Stimulated activated CD4-positive, alpha-beta T cell treated with anti-CD3 and anti-CD28 coated beads, TNF-alpha, amount 100 ng/mL, for 48 hours (primary cell): Measurements from ENCODE around the gene SLIT3.

ENCODE experiments used
- DNase-seq, 3 donors: peaks; one replicate each; pipeline ENCODE4 v3.0.0-alpha.2; 2020; ENCODE audit warnings: low read depth in 3 of 3

SLIT3 gene

GRCh38 chr5:168890816-168891812 lies 409.8 kb downstream of the SLIT3 start:
- no peak for DNase-seq

- no peak for DNase-seq
Observed at GRCh38 chr5:168889039-168889438, 411.9 kb downstream of the SLIT3 start.

DNA sequence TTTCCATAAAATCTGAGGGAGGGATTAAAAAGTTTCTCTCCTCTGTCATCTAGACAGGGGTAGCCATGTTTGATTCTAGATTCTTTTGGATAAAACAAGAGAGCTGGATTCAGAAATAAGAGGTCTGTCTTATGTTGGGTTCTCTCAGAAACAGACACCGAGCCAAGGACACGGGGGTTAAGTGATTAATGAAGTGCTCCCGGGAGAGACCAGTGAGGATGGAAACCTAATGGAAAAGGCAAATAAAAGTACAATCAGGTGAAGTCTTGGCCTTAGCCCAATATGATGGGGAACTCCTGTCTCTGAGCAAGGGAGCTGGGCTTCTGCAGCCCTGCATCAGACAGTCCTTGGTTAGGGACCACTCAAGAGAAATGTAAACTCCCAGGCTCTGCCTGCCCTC lies 413.0 kb downstream of the SLIT3 start:
- no peak for DNase-seq

- DNase-seq, result no peak
Observed at GRCh38 chr5:168886157-168886556, 414.8 kb downstream of the SLIT3 start.

GRCh38 chr5:168885324-168886120 lies 415.4 kb downstream of the SLIT3 start:
- no peak for DNase-seq

GRCh38 chr5:168883991-168884390 lies 416.9 kb downstream of the SLIT3 start:
- DNase-seq, result no peak

DNA sequence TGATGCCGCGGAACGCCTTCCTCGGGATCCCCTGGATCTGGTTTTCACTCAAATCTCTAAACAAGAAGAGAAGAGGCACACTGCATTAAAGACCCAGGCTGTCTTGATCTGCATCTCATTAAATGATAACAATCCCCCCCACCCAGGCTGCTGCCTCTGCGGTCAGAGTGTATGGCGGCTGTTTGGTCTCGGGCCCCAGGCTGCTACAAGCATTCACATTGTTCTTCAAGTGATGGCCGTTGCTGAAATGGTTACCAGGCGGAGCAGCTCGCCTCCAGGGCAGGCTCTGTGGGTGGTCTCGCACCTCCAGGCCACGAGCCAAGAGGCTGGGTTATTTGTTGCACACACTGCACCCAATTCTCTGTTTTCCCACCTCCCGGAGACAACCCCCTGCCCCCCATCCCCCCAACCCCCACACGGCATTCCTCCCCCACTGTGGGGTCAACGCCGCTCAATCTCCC lies 417.6 kb downstream of the SLIT3 start:
- DNase-seq, result no peak

DNA sequence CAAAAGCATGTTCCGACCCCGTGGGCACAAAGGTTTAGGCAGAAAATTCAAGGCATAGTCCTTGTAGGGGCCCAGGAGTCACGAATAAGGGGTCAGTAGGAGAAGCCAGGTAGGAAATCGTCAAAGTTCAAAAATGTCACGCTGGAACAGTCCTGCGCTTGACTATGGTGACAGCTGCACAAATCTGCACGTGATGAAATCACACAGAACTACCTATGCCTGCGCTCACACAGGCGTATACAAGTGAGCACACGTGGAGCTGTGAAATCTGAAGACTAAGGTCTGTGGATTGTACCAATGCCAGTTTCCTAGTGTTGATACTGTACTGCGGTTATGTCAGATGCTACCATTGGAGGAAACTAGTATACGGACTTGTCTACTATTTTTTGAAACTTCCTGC lies 418.7 kb downstream of the SLIT3 start:
- no peak for DNase-seq

DNA sequence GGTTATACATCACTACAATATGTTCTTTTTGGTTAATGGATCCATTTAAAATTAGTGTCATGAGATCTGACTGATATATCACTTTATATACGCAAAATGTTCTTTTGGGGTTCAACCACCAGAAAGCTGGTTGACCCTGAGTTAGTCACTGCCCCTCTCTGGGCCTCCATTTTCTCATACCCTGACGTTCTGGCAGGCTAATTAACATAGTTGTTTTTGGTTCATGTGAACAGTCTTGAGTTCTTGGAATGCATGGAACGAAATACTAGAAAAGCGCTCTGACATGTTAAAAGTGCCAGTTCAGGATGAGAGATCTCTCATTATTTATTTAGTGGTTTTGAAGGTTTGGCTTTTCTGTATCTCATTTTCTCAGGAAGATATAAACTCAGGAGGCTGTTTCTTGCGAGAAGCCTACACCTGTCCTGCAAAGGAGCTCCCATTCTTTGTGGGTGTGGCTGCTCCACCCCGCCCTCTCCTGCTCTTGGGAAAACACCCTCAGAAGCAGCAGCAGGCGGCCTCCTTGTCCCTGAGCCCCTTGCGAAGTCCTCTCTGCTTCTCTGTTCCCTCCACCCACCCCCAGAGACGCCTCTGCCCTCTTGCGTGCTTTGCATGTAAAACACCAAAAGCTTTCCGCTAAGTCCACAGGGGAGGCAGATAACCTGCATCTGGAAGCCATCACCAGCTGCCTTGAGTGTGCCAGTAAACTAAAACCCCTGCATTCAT lies 419.4 kb downstream of the SLIT3 start:
- no peak for DNase-seq

DNA sequence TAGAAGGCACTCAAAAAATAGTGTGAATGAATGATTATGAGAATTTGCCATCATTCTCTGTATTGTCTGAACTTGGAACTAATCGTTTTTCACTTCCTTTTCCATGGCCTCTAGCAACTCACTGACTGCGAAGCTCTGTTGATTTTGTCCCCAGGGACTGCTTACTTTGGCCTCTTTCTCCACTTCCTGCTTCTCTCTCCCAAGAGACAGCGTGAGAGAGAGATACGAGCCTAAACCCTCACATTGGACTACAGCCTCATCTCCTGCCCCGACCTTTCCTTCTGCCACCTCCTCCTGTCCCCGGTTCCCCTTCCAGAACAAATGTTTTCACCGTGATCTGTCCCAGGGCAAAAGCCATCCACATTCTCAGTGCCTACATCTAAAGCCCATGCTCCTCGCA lies 421.0 kb downstream of the SLIT3 start:
- DNase-seq, result no peak

DNA sequence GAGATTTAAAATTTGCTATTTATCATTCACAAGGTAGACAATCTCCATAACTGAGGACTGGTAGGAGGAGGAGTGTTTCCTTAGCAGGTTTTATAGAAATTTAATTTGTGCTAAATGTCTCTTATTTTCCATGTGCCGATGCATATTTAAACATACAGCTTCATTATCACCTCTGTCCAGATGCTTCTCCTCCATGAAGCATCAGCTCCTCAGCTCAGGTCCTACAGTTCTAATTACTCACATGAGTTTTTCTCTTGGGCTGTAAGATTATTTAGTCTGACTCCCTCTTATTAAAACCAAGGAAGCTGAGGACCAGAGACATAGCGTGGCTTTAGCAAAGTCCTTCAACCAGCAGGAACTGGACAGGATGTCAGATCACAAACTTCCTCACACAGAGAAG lies 421.6 kb downstream of the SLIT3 start:
- no peak for DNase-seq

DNA sequence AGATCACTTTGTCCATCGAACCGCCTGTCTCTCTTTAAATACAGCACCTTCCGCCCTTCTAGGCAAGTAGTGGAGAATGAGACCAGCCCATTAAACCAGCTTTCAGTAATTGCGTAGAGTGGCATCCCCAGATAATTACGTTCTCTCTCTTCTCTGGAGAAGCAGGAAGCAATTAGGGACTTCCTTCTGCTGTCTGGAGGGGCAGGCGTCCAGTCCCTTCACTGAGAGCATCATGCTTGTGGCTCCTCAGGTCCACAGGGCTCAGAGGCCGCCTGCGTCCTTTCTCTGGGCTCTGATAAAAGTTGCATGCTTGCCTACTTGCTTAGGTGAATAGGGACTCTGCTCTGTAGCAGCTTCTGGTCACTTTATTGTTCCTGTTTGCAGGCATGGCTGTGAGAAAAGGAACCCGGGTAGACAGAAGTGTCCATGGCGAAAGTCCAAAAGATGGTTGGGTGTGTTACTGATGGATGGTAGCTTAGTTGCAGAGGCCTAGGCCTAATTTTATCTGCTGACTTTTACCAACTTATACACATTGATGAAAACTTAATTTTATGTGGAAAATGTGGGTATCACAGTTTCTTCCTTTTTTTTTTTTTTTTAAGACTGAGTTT lies 422.7 kb downstream of the SLIT3 start:
- DNase-seq, result no peak

- DNase-seq, result no peak
Observed at GRCh38 chr5:168877132-168877892, 423.6 kb downstream of the SLIT3 start.

GRCh38 chr5:168876419-168876818 lies 424.5 kb downstream of the SLIT3 start:
- DNase-seq, result no peak

- no peak for DNase-seq
Observed at GRCh38 chr5:168875832-168876231, 425.1 kb downstream of the SLIT3 start.

- no peak for DNase-seq
Observed at GRCh38 chr5:168874713-168875380, 426.1 kb downstream of the SLIT3 start.

- no peak for DNase-seq
Observed at GRCh38 chr5:168872246-168872645, 428.7 kb downstream of the SLIT3 start.

DNA sequence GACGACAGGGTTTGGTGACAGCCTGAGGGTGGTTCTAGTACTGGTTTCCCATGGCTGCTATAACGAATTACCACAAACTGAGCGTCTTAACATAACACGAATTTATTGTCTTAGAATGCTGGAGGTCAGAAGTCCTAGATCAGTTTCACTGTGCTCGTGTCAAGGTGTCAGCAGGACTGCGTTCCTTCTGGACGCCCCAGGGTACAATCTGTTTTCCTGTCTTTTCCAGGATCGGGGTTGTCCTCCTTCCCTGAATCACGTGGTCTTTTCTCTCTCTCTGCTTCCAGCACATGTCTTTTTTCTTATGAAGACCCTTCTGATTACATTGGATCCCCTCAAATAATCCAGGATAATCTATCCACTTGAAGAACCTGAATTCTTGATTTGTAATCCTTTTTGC lies 430.0 kb downstream of the SLIT3 start:
- no peak for DNase-seq

DNA sequence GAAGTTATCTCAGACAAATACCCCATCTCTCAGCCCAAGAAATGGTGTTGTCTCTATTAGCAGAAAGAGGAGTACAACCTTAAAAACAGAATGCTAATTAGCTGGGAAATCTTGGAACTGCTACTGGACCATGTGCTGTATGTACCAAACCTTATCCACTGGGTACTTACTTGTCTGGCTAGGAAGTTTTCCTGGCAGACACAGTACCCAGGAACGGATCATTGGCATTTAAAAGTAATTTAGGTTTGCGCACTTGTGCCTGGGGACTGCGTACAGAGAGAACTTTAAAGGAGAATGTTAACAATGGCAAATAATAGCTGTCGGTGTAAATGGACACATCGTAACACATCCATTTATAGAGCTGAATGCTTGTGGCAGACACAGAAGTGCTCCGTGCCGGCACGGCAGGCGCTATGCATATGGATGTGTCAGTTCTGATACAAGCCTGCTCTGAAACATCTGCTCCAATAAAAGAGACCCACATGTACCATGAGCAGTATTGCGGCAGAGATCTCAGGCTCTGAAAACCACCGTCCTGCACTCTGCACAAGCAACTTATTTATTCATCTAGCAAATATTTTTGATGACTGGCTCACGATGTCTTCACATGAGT lies 431.2 kb downstream of the SLIT3 start:
- DNase-seq, result no peak

- no peak for DNase-seq
Observed at GRCh38 chr5:168867241-168867640, 433.7 kb downstream of the SLIT3 start.
